Fibroblast of lung (primary cell): ENCODE results near the gene APOM. TPM values are rescaled to one million over a fixed set of nuclear protein-coding genes. Genes with fewer than 3 reads are reported as not detected.

Experiments used
- DNase-seq, 2 donors: peaks; one replicate each; pipeline versions ENCODE4 v3.0.0 to v3.0.0-alpha.2; 2010; ENCODE audit warnings: low read depth in 2 of 2
- H2AFZ ChIP-seq: 2 replicates; pipeline ENCODE4 v1.5.1; 2012; ENCODE audit warnings: low read length, control low read depth, inconsistent platforms
- H3K27ac ChIP-seq: 2 replicates; pipeline ENCODE4 v1.5.1; 2011; ENCODE audit warnings: low read length, control low read depth; ENCODE audit not compliant: insufficient read depth
- H3K27me3 ChIP-seq: 2 replicates; pipeline ENCODE4 v1.5.1; 2011; ENCODE audit warnings: mild to moderate bottlenecking, low read length; ENCODE audit not compliant: control insufficient read depth, insufficient read depth
- H3K36me3 ChIP-seq: 2 replicates; pipeline ENCODE4 v1.5.1; 2011; ENCODE audit warnings: low read length; ENCODE audit not compliant: control insufficient read depth, insufficient read depth
- H3K4me1 ChIP-seq: 2 replicates; pipeline ENCODE4 v1.5.1; 2011; ENCODE audit warnings: low read length; ENCODE audit not compliant: control insufficient read depth, insufficient read depth; ENCODE audit errors: extremely low read depth
- H3K4me2 ChIP-seq: 2 replicates; pipeline ENCODE4 v1.5.1; 2011; ENCODE audit warnings: low read length, control low read depth; ENCODE audit not compliant: insufficient read depth; ENCODE audit errors: extremely low read depth
- H3K4me3 ChIP-seq, 4 experiments: fragments of 200-600 bp in 1 of 4; sonication (generic) in 1 of 4; replicated peaks in 1 of 4; 2 replicates each; pipeline ENCODE4 v1.5.1; 2011 to 2016; ENCODE audit warnings: low read length in 4 of 4, low read depth in 3 of 4, mild to moderate bottlenecking in 3 of 4, control low read depth in 2 of 4, inconsistent platforms in 1 of 4, mixed read lengths in 1 of 4; ENCODE audit not compliant: insufficient read depth in 1 of 4; ENCODE audit errors: control extremely low read depth in 1 of 4
- H3K79me2 ChIP-seq: 2 replicates; pipeline ENCODE4 v1.5.1; 2012; ENCODE audit warnings: mild to moderate bottlenecking, low read length, inconsistent platforms; ENCODE audit not compliant: control insufficient read depth, insufficient read depth
- H3K9ac ChIP-seq: 2 replicates; pipeline ENCODE4 v1.5.1; 2011; ENCODE audit warnings: mild to moderate bottlenecking, low read length, control low read depth; ENCODE audit not compliant: insufficient read depth
- H3K9me3 ChIP-seq: 2 replicates; pipeline ENCODE4 v1.5.1; 2012; ENCODE audit warnings: low read depth, low read length; ENCODE audit not compliant: control insufficient read depth, insufficient read depth
- H4K20me1 ChIP-seq: 2 replicates; pipeline ENCODE4 v1.5.1; 2011; ENCODE audit warnings: low read length; ENCODE audit not compliant: control insufficient read depth, insufficient read depth; ENCODE audit errors: extremely low read depth
- CTCF ChIP-seq, 2 donors: IDR thresholded peaks in 1 of 2; conservative IDR thresholded peaks in 1 of 2; 1 replicate in 1 of 2; 2 replicates in 1 of 2; pipeline ENCODE4 v1.5.1; 2011 to 2012; ENCODE audit warnings: low read length in 2 of 2, control low read depth in 1 of 2, inconsistent platforms in 1 of 2, low read depth in 1 of 2, mild to moderate bottlenecking in 1 of 2
- EZH2 ChIP-seq: IDR thresholded peaks from 2 replicates; pipeline ENCODE4 v1.5.1; 2012; ENCODE audit warnings: low read length, control low read depth, mild to moderate bottlenecking; ENCODE audit errors: missing control alignments
- polyA plus RNA-seq, 2 donors: library from polyadenylated mRNA; depleted of rRNA in 1 of 2; stranded (reverse) in 1 of 2; unstranded in 1 of 2; fragments of >200 nt; gene quantifications; 2 replicates each; pipeline ENCODE4 v1.2.1, GENCODE V29; 2011 to 2012; ENCODE audit warnings: missing spikeins in 1 of 2
- total RNA-seq: library from RNA; depleted of rRNA; stranded (reverse); fragments of >200 nt; gene quantifications from 2 replicates; pipeline ENCODE4 v1.2.1, GENCODE V29; 2014

Gene APOM
- total and polyA plus RNA-seq, 2 donors (not counting 1 experiment from before 2014, with no cell fraction given), result 0.99 to 3.9 TPM

- Histone ChIP-seq H3K27me3 (no peaks in the 10 kb centered on the region), H3K4me3 (no peak overlapping the region), H3K4me1 (peaks cover 2% of the 10 kb centered on the region), H3K36me3 (peaks cover 30% of the 10 kb centered on the region), H3K9ac (no peak overlapping the region), H2AFZ (no peak overlapping the region), H3K4me2 (no peak overlapping the region), H3K27ac (no peak overlapping the region), H3K79me2 (no peaks in the 10 kb centered on the region), H4K20me1 (no peaks in the 10 kb centered on the region), H3K9me3 (no peaks in the 10 kb centered on the region)
- no peak for DNase-seq
- TF ChIP-seq EZH2, result no peak
- TF ChIP-seq CTCF (conservative IDR thresholded peaks at IDR 0.05 in 1 of 2, IDR thresholded peaks at IDR 0.05 in 1 of 2; ENCODE audit: low read depth in 1 of 2, low read length in 2 of 2), result no peak
Measured at GRCh38 chr6:31687860-31688693, 32.4 kb downstream of the APOM start.

GRCh38 chr6:31689249-31690110, 33.8 kb downstream of the APOM start:
- Histone ChIP-seq H3K36me3 (peaks cover 32% of the 10 kb centered on the region), H3K27ac (no peak overlapping the region), H3K4me1 (no peaks in the 10 kb centered on the region), H3K9ac (no peak overlapping the region), H3K4me3 (no peak overlapping the region), H4K20me1 (no peaks in the 10 kb centered on the region), H3K9me3 (no peaks in the 10 kb centered on the region), H2AFZ (no peak overlapping the region), H3K4me2 (no peak overlapping the region), H3K27me3 (no peaks in the 10 kb centered on the region), H3K79me2 (no peaks in the 10 kb centered on the region)
- TF ChIP-seq CTCF (conservative IDR thresholded peaks at IDR 0.05 in 1 of 2, IDR thresholded peaks at IDR 0.05 in 1 of 2; ENCODE audit: low read depth in 1 of 2, low read length in 2 of 2) (peak; percentile 23 to 46), EZH2 (no peak)
- DNase-seq, result no peak
